Stimulated activated naive CD8-positive, alpha-beta T cell treated with anti-CD3 and anti-CD28 coated beads, Interleukin-15, amount 100 ng/mL, for 72 hours (primary cell): Measurements from ENCODE around the gene HSF5.
"Not testable (repeated sequence)": the region's sequence is repeated elsewhere in the genome, so short reads cannot be mapped to it uniquely, and the experiment has no call there.

ENCODE experiments used
- ATAC-seq: fragments of 150-1000 bp; cut with Tn5 transposase; 2 replicates; pipeline ENCODE4 v1.10.0; 2021; ENCODE audit warnings: mild to moderate bottlenecking, moderate library complexity
- DNase-seq, 2 donors: peaks; one replicate each; pipeline ENCODE4 v3.0.0; 2021 to 2022
- H3K27ac Mint-ChIP-seq, 2 donors: one replicate each; pipeline ENCODE4 v1.8.0; 2022; ENCODE audit warnings: mild to moderate bottlenecking in 2 of 2, mixed read lengths in 2 of 2, moderate library complexity in 2 of 2
- H3K27me3 Mint-ChIP-seq: one replicate; pipeline ENCODE4 v1.8.0; 2022; ENCODE audit warnings: mixed read lengths
- H3K4me1 Mint-ChIP-seq: one replicate; pipeline ENCODE4 v1.8.0; 2022; ENCODE audit warnings: mild to moderate bottlenecking, mixed read lengths
- H3K4me3 Mint-ChIP-seq, 2 donors: one replicate each; pipeline ENCODE4 v1.8.0; 2022; ENCODE audit warnings: mild to moderate bottlenecking in 2 of 2, mixed read lengths in 2 of 2, moderate library complexity in 1 of 2
- H3K9me3 Mint-ChIP-seq, 2 donors: one replicate each; pipeline ENCODE4 v1.8.0; 2022; ENCODE audit warnings: mixed read lengths in 2 of 2

Gene HSF5

GRCh38 chr17:58506354-58507080 is 18.3 kb upstream of the HSF5 start:
- Mint-ChIP-seq H3K27ac (peak overlapping the region; percentile 42 to 79), H3K4me3 (no peak overlapping the region), H3K4me1 (peaks cover 31% of the 10 kb centered on the region), H3K9me3 (no peaks in the 10 kb centered on the region), H3K27me3 (no peaks in the 10 kb centered on the region)
- no peak for DNase-seq
- ATAC-seq = no peak

DNA sequence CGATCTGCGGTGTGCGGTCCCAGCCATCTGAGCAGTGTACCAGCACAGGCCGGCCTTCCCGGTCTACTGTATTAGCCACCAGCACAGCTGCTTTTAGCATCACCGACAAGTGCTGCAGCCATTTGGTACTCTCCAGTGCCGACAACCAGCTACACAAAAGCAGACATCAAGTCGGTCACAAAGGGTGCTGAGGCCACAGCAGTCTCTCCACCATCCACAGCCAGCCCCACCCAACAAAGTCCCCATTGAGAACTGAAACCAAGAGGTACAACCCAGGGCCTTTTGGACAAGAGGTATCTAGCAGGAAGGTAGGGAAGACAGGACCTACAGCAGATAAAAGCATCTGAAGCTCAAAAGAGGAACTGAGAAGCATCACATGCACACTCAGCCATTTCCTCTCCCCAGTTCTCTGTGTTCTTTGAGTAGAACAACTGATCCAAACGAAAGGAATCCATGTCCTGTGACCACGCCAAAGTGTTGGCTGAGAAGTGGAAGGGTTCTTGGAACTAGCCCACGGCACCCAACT is 16.7 kb upstream of the HSF5 start:
- Mint-ChIP-seq H3K9me3 (no peaks in the 10 kb centered on the region), H3K4me1 (peaks cover 15% of the 10 kb centered on the region), H3K27me3 (no peaks in the 10 kb centered on the region), H3K4me3 (no peak overlapping the region), H3K27ac (no peak overlapping the region)
- no peak for DNase-seq
- no peak for ATAC-seq

DNA sequence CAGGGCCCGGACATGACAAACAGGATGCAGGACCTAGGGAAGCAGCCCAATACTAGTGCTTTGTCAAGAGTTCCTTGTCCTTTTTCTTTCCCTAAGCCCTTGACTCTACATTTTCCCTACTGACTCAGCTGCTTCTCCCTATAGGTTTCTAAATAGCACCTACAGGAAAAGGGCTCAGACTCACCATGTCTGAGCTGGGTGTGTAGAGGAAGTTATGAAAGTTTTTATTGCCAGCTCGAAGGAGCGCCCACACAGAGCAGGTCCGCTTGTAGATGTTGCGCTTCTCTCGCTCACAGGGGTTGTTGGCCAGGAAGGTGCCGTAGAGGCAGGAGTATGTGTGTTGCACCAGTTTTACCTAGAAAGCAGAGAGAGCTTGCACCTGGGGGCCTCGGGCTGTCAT is 15.7 kb upstream of the HSF5 start:
- ATAC-seq (no peak), DNase-seq (no peak)
- Mint-ChIP-seq H3K4me3 (no peak overlapping the region), H3K4me1 (peaks cover 12% of the 10 kb centered on the region), H3K27me3 (no peaks in the 10 kb centered on the region), H3K9me3 (no peaks in the 10 kb centered on the region), H3K27ac (no peak overlapping the region)

DNA sequence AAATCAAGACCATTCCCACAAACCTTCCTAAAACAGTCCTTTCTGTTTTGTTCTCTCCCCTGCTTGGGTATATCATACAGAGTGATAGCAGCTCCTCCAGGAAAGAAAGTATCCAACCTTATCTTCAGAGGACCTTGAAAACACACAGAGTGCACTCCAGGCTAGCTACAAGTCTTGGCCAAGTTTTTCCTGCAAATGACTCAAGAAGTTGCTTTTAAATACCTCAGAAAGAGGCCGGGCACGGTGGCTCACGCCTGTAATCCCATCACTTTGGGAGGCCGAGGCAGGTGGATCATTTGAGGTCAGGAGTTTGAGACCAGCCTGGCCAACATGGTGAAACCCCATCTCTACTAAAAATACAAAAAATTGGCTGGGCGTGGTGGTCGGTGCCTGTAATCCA is 14.9 kb upstream of the HSF5 start:
- not testable (repeated sequence) for H3K27ac Mint-ChIP-seq, H3K4me3 Mint-ChIP-seq, H3K27me3 Mint-ChIP-seq

DNA sequence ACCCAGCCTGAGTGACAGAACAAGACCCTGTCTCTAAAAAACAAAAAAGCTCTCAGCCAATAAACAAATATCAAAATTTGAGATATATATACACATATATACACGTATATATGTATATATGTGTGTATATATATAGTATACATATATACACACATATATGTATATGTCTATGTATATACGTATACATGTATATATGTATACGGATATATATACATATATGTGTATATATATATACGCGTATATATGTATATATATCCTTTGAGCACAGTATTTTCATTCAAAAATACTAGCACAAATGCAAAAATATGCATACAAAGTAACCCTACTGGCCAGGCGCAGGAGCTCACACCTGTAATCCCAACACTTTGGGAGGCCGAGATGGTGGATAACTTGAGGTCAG is 13.2 kb upstream of the HSF5 start:
- Mint-ChIP-seq H3K27me3 (no peaks in the 10 kb centered on the region), H3K4me1 (no peaks in the 10 kb centered on the region), H3K9me3 (no peaks in the 10 kb centered on the region), H3K4me3 (no peak overlapping the region), H3K27ac (no peak overlapping the region)
- no peak for ATAC-seq
- DNase-seq = no peak

More for the DNA sequence above, 14.9 kb upstream of the HSF5 start:
- not testable (repeated sequence) for H3K4me1 Mint-ChIP-seq, ATAC-seq, DNase-seq, H3K9me3 Mint-ChIP-seq

- H3K4me3 Mint-ChIP-seq = no peak overlapping the region
- H3K9me3 Mint-ChIP-seq = no peaks in the 10 kb centered on the region
- H3K27ac Mint-ChIP-seq = no peak overlapping the region
- ATAC-seq = no peak
- no peaks in the 10 kb centered on the region for H3K27me3 Mint-ChIP-seq
- H3K4me1 Mint-ChIP-seq = peaks cover 5% of the 10 kb centered on the region
- no peak for DNase-seq
Observed at GRCh38 chr17:58498177-58498828, 10.1 kb upstream of the HSF5 start.

- Mint-ChIP-seq H3K9me3 (no peaks in the 10 kb centered on the region), H3K27me3 (no peaks in the 10 kb centered on the region), H3K27ac (peak overlapping the region; percentile 38 to 67), H3K4me1 (peaks cover 17% of the 10 kb centered on the region), H3K4me3 (no peak overlapping the region)
- no peak for ATAC-seq
- DNase-seq = no peak
Observed at GRCh38 chr17:58493506-58493905, 5.3 kb upstream of the HSF5 start.

GRCh38 chr17:58492238-58493121 is 4.3 kb upstream of the HSF5 start:
- ATAC-seq (peak; percentile 91), DNase-seq (peak in 1 of 2 donors; percentile 31)
- H3K4me1 Mint-ChIP-seq = peaks cover 17% of the 10 kb centered on the region
- H3K27ac Mint-ChIP-seq = peak overlapping the region; percentile 67 to 83
- no peaks in the 10 kb centered on the region for H3K9me3 Mint-ChIP-seq
- H3K27me3 Mint-ChIP-seq = no peaks in the 10 kb centered on the region
- H3K4me3 Mint-ChIP-seq = no peak overlapping the region

DNA sequence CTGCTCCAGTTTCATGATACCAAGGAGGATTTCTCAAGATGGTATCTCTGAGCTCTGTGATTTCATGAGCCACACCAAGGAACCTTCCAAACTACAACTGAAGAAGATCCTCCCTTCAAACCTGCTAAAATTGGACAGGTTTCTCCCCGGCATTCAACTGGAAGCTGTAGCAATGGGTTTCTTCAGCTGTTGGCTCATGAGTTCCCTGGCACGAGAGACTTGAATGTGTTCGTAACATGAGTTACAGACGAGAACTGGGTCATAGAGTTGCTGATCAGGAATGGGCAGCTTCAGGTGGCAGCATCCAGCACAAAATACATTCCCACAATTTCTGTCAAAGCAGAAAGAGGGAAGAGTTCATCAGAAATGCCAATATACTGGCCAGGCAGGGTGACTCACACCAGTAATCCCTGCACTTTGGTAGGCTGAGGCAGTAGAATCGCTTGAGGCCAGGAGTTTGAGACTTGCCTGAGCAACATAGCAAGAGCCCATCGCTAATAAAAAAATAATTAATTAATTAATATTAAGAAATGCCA is 3.4 kb upstream of the HSF5 start:
- DNase-seq (no peak), ATAC-seq (no peak)
- Mint-ChIP-seq H3K9me3 (no peaks in the 10 kb centered on the region), H3K4me3 (no peak overlapping the region), H3K4me1 (peaks cover 24% of the 10 kb centered on the region), H3K27me3 (no peaks in the 10 kb centered on the region), H3K27ac (peak overlapping the region in 1 of 2 donors; percentile 42)

- Mint-ChIP-seq H3K27me3 (no peaks in the 10 kb centered on the region), H3K4me3 (no peak overlapping the region), H3K27ac (no peak overlapping the region), H3K4me1 (peaks cover 20% of the 10 kb centered on the region), H3K9me3 (no peaks in the 10 kb centered on the region)
- ATAC-seq (no peak), DNase-seq (no peak)
Observed at GRCh38 chr17:58488428-58488890, 251 bp upstream of the HSF5 start.

GRCh38 chr17:58484600-58484999 is 3.6 kb downstream of the HSF5 start:
- ATAC-seq = no peak
- no peak overlapping the region for H3K27ac Mint-ChIP-seq

DNA sequence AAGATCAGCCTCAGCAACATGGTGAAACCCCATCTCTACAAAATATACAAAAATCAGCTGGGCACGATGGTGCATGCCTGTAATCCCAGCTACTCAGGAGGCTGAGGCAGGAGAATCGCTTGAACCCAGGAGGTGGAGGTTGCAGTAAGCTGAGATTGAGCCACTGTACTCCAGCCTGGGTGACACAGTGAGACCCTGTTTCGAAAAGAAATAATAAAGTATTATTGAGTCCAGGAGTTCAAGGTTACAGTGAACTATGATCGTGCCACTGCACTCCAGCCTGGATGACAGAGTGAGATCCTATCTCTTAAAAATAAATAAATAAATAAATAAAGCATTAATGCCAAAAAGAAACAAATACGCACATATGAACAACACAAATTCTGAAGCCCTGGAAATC is 6.4 kb downstream of the HSF5 start:
- DNase-seq, H3K4me3 Mint-ChIP-seq, H3K9me3 Mint-ChIP-seq: not testable (repeated sequence)

More at GRCh38 chr17:58484600-58484999, 3.6 kb downstream of the HSF5 start:
- no peak overlapping the region for H3K4me3 Mint-ChIP-seq
- H3K4me1 Mint-ChIP-seq = peaks cover 7% of the 10 kb centered on the region
- DNase-seq = no peak
- no peaks in the 10 kb centered on the region for H3K9me3 Mint-ChIP-seq
- H3K27me3 Mint-ChIP-seq = no peaks in the 10 kb centered on the region

GRCh38 chr17:58480090-58480489 is 8.1 kb downstream of the HSF5 start:
- no peak for DNase-seq
- Mint-ChIP-seq H3K9me3 (no peaks in the 10 kb centered on the region), H3K27ac (no peak overlapping the region), H3K4me1 (no peaks in the 10 kb centered on the region), H3K4me3 (no peak overlapping the region), H3K27me3 (no peaks in the 10 kb centered on the region)
- ATAC-seq = no peak

More for the DNA sequence above, 6.4 kb downstream of the HSF5 start:
- H3K27me3 Mint-ChIP-seq, H3K4me1 Mint-ChIP-seq, H3K27ac Mint-ChIP-seq, ATAC-seq: not testable (repeated sequence)

GRCh38 chr17:58476812-58477211 is 11.4 kb downstream of the HSF5 start:
- Mint-ChIP-seq H3K4me3 (no peak overlapping the region), H3K9me3 (no peaks in the 10 kb centered on the region), H3K27me3 (no peaks in the 10 kb centered on the region), H3K27ac (no peak overlapping the region), H3K4me1 (peaks cover 8% of the 10 kb centered on the region)
- ATAC-seq (no peak), DNase-seq (no peak)

DNA sequence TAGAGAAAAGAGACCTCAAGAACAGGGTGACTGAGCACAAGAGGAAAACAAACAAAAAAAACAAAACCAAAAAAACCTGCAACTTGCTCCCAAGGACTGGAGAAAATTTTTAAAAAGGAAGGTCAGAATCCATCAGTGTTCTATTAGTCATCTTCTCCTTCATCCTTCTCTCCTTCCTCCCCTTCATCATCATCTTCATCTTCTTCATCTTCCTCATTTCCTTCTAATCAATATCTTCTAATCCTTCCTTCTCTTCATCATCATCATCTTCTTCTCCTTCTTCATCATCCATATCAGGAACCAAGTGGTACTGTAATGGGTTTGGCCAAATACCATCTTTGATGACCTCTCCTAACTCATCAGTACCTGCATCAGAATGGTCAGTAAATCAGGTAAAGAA is 12.2 kb downstream of the HSF5 start:
- Mint-ChIP-seq H3K4me3 (no peak overlapping the region), H3K9me3 (no peaks in the 10 kb centered on the region), H3K27me3 (no peaks in the 10 kb centered on the region), H3K4me1 (peaks cover 8% of the 10 kb centered on the region), H3K27ac (no peak overlapping the region)
- no peak for ATAC-seq
- no peak for DNase-seq
